ENCODE data around the gene CHKA. TPM values are rescaled to one million over a fixed set of nuclear protein-coding genes. Genes with fewer than 3 reads are reported as not detected.

Gene CHKA
- polyA plus RNA-seq, 1 of the 3 experiments (the other 2 are of a cell fraction): 12.3 TPM

DNA sequence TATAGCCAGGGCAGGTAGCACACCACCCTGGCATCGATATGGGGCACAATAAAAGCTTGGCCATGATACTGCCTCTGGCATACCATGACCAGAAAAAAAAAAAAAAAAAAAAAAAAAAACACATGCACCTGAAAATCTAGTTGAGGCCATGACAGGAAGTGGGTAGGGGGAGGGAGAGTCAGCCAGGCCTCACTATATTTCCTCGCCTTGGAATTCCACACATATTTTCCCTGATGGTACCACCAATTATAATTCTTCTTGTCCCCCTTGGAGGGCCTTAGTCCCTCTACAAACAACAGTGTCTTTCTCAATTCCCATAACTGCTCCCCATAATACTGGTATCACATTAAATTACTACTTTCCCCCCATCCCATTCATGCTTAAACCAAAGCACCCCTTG, 12.6 kb upstream of the CHKA start:
- H3K4me2 ChIP-seq: no peak overlapping the region
- H3K27me3 ChIP-seq (ENCODE audit: insufficient read depth): no peaks in the 10 kb centered on the region
- CTCF ChIA-PET: no interaction called here
- no peaks in the 10 kb centered on the region for H3F3A ChIP-seq (replicated peaks; ENCODE audit: insufficient read depth)
- no peaks in the 10 kb centered on the region for H3K9me2 ChIP-seq
- TF ChIP-seq MXI1 (IDR thresholded peaks at IDR 0.05; ENCODE audit: low read depth, low read length) (no peak), FOSL2 (IDR thresholded peaks at IDR 0.05; ENCODE audit: borderline replicate concordance, low read depth) (no peak), GABPA (IDR thresholded peaks at IDR 0.05; ENCODE audit: low read depth) (no peak), JUND (IDR thresholded peaks at IDR 0.05) (no peak), EP300 (IDR thresholded peaks at IDR 0.05; ENCODE audit: borderline replicate concordance in 1 of 2, low read depth in 1 of 2, low read length in 1 of 2) (no peak), POLR2AphosphoS5 (IDR thresholded peaks at IDR 0.05; ENCODE audit: low read depth, low read length) (no peak), NFIC (IDR thresholded peaks at IDR 0.05; ENCODE audit: borderline replicate concordance) (no peak), RAD21 (IDR thresholded peaks at IDR 0.05; ENCODE audit: low read length) (no peak), ELF1 (IDR thresholded peaks at IDR 0.05) (no peak), RCOR1 (IDR thresholded peaks at IDR 0.05; ENCODE audit: low read length) (no peak), EZH2phosphoT487 (IDR thresholded peaks at IDR 0.05; ENCODE audit: borderline replicate concordance, low read depth) (no peak)
- TF ChIP-seq, protein P1, sequence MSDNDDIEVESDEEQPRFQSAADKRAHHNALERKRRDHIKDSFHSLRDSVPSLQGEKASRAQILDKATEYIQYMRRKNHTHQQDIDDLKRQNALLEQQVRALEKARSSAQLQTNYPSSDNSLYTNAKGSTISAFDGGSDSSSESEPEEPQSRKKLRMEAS (IDR thresholded peaks at IDR 0.05; ENCODE audit: low read depth): no peak
- TF ChIP-seq, protein P2, sequence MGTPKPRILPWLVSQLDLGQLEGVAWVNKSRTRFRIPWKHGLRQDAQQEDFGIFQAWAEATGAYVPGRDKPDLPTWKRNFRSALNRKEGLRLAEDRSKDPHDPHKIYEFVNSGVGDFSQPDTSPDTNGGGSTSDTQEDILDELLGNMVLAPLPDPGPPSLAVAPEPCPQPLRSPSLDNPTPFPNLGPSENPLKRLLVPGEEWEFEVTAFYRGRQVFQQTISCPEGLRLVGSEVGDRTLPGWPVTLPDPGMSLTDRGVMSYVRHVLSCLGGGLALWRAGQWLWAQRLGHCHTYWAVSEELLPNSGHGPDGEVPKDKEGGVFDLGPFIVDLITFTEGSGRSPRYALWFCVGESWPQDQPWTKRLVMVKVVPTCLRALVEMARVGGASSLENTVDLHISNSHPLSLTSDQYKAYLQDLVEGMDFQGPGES (IDR thresholded peaks at IDR 0.05; ENCODE audit: low read depth, low read length): no peak
- TF ChIP-seq, protein P3, sequence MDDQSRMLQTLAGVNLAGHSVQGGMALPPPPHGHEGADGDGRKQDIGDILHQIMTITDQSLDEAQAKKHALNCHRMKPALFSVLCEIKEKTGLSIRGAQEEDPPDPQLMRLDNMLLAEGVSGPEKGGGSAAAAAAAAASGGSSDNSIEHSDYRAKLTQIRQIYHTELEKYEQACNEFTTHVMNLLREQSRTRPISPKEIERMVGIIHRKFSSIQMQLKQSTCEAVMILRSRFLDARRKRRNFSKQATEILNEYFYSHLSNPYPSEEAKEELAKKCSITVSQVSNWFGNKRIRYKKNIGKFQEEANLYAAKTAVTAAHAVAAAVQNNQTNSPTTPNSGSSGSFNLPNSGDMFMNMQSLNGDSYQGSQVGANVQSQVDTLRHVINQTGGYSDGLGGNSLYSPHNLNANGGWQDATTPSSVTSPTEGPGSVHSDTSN (IDR thresholded peaks at IDR 0.05): no peak
- TF ChIP-seq, protein P4, sequence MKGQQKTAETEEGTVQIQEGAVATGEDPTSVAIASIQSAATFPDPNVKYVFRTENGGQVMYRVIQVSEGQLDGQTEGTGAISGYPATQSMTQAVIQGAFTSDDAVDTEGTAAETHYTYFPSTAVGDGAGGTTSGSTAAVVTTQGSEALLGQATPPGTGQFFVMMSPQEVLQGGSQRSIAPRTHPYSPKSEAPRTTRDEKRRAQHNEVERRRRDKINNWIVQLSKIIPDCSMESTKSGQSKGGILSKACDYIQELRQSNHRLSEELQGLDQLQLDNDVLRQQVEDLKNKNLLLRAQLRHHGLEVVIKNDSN (IDR thresholded peaks at IDR 0.05; ENCODE audit: borderline replicate concordance, low read depth): no peak
- no peaks in the 10 kb centered on the region for H4K20me1 ChIP-seq (ENCODE audit: insufficient read depth)
- H3K4me3 ChIP-seq (ENCODE audit: low read depth in 2 of 2, low read length in 1 of 2): no peak overlapping the region
- H3K9me3 ChIP-seq: no peaks in the 10 kb centered on the region; the same call in 1 of the 2 replicates
- POLR2A ChIA-PET: no interaction called here
- no peaks in the 10 kb centered on the region for H3K36me3 ChIP-seq (replicated peaks in 1 of 2; ENCODE audit: control insufficient read depth in 1 of 2, insufficient read depth in 2 of 2, low read length in 1 of 2)
- H2AFZ ChIP-seq (ENCODE audit: low read depth): no peak overlapping the region
- H3K79me2 ChIP-seq (ENCODE audit: insufficient read depth): no peaks in the 10 kb centered on the region
- no peak overlapping the region for H3K9ac ChIP-seq
- 11% methylated on average over 2 of the region's 2 CpGs for WGBS (ENCODE audit: low lambda C conversion rate)
- DNase-seq: no peak
- H3K4me1 ChIP-seq (ENCODE audit: control insufficient read depth in 1 of 2, insufficient read depth in 2 of 2, low read depth in 1 of 2, low read length in 1 of 2): peaks cover 0 to 3% of the 10 kb centered on the region in 2 experiments; a peak in 1 of 4 replicates
- H3K27ac ChIP-seq (ENCODE audit: low read depth in 2 of 2, low read length in 1 of 2): no peak overlapping the region

DNA sequence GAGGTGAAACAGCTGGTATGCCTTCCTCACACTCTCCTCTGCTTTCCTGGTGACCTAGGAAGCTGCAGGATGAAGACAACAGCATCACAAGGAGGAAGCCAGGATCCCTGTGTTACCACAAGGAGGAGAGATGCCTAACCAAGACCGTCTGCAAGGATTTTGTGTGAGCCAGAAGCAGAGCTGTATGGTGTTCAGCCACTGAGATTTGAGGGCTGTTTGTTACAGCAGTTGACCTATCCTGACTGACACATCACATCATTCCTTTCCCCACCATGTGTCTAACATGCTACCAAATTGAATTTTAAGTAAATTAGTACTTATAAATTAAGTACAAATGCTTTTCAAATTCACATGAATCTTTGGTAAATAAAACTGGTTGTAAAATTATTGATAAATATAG, 8.9 kb upstream of the CHKA start:
- TF ChIP-seq FOXJ3 (CRISPR knock-in tag; IDR thresholded peaks at IDR 0.05) (no peak), SIN3A (IDR thresholded peaks at IDR 0.05; ENCODE audit: borderline replicate concordance, low read depth, low read length) (no peak), POLR2AphosphoS5 (IDR thresholded peaks at IDR 0.05; ENCODE audit: low read depth, low read length) (no peak), GATA2 (CRISPR knock-in tag; IDR thresholded peaks at IDR 0.05) (no peak), EZH2phosphoT487 (IDR thresholded peaks at IDR 0.05; ENCODE audit: borderline replicate concordance, low read depth) (no peak), RFX5 (IDR thresholded peaks at IDR 0.05; ENCODE audit: low read length) (no peak), SMC3 (IDR thresholded peaks at IDR 0.05; ENCODE audit: low read depth, low read length) (no peak), EP300 (IDR thresholded peaks at IDR 0.05; ENCODE audit: borderline replicate concordance in 1 of 2, low read depth in 1 of 2, low read length in 1 of 2) (no peak)
- TF ChIP-seq, protein P3 (IDR thresholded peaks at IDR 0.05): no peak
- CTCF ChIA-PET: no interaction called here
- H3K9me2 ChIP-seq: no peaks in the 10 kb centered on the region
- WGBS (ENCODE audit: low lambda C conversion rate): 79% methylated on average over 1 of the region's 1 CpG
- no peak overlapping the region for H3K27ac ChIP-seq (ENCODE audit: low read depth in 2 of 2, low read length in 1 of 2)
- no peaks in the 10 kb centered on the region for H3F3A ChIP-seq (replicated peaks; ENCODE audit: insufficient read depth)
- DNase-seq: no peak
- no peak overlapping the region for H3K9ac ChIP-seq
- no peak overlapping the region for H3K4me3 ChIP-seq (ENCODE audit: low read depth in 2 of 2, low read length in 1 of 2)
- no peaks in the 10 kb centered on the region for H3K27me3 ChIP-seq (ENCODE audit: insufficient read depth)
- H3K36me3 ChIP-seq (replicated peaks in 1 of 2; ENCODE audit: control insufficient read depth in 1 of 2, insufficient read depth in 2 of 2, low read length in 1 of 2): no peaks in the 10 kb centered on the region
- no peaks in the 10 kb centered on the region for H3K79me2 ChIP-seq (ENCODE audit: insufficient read depth)
- no peak overlapping the region for H3K4me2 ChIP-seq
- no peaks in the 10 kb centered on the region; the same call in 1 of the 2 replicates for H3K9me3 ChIP-seq
- no peak overlapping the region for H2AFZ ChIP-seq (ENCODE audit: low read depth)
- H4K20me1 ChIP-seq (ENCODE audit: insufficient read depth): no peaks in the 10 kb centered on the region
- H3K4me1 ChIP-seq (ENCODE audit: control insufficient read depth in 1 of 2, insufficient read depth in 2 of 2, low read depth in 1 of 2, low read length in 1 of 2): peaks cover 0 to 8% of the 10 kb centered on the region in 2 experiments; a peak in 1 of 4 replicates
- POLR2A ChIA-PET: no interaction called here

Data from SK-N-SH (cell line).